ENCODE data around the gene TRPT1.

Gene TRPT1

DNA sequence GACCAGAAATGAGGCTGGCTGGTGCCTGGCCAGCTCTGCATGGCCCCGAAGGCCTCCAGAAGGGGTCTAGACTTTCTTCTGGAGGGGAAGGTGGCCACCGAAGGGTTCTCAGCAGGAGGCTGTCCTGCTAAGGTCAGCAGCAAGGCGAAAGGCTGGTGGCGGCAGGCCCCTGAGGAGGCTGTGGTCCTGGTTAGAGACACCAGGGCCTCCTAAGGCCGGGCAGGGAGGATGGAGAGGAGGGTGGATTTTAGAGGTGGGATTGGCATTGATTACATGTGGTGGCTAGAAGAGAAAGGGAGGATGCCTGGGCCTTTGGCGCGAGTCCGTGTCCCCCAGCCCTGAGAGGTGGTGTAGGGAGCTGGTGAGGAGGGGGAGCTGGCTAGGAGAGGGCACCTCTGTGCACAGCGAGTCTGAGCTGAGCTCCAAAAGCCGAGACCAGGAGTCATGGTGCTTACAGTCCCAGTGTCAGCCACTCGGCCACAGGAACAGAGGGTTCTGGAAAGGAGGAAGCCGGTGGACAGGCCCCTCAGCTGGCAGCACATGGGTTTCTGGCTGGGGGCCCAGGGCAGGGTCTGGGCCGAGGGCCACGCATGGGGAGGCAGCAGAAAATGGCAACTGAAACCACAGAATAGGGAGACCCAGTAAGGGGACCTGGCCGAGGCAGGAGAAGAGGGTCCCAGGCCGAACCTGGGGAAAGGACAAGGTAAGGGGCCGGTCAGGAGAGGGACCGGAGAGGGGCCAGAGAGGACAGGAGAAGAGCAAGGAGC is 17.0 kb downstream of the TRPT1 start:
- Histone ChIP-seq H4K91ac (ENCODE audit: low read depth, low read length, poor library complexity) (no peak overlapping the region), H3K27ac (replicated peaks; ENCODE audit: low read length) (no peak overlapping the region)
- no CpG with 5 or more reads among the region's 18 CpGs for WGBS, 2 donors (ENCODE audit: extremely low coverage in 2 of 2, insufficient read length in 2 of 2, insufficient replicate concordance in 1 of 2)

DNA sequence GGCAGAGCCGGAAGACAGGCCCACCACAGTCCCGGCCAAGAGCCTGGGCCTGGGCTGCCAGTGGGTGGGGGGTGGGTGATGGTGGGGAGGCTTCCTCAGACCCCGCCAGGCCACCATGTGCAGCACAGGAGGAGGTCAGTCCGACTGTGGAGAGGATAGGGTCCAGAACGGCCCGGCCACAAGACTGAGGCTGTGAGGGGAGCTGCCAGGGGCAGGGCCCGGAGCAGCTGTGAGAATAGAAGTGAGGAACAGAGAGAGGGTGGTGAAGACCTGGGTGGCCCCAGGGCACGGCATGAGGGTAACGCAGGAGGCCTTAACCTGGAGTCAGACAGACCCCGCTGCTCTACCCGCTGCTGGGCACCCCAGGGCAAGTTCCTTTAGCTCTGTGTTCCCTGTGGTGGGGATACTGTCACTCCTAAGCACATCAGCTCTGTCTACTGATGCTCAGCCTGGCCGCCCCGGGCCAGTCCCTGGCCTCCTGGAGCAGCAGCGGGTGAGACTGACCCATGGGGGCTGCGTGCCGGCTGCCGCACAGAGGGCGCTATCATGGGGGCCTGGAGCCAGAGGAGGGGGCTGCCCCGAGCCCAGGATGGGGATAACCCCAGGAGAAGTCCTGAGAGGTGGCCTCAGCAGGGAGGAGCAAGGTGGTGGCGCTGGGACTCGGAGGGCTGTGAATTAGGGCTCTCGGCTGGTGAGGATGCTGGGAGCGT is 17.7 kb downstream of the TRPT1 start:
- Histone ChIP-seq H3K23ac (ENCODE audit: low read depth, low read length, poor library complexity) (peak overlapping the region; percentile 85), H2AK5ac (ENCODE audit: low read depth, low read length) (peak overlapping the region; percentile 26), H4K8ac (ENCODE audit: low read depth, low read length) (no peak overlapping the region), H3K36me3 (replicated peaks in 1 of 2; ENCODE audit: control insufficient read depth in 2 of 2, insufficient read depth in 2 of 2, low read length in 2 of 2) (peaks cover 35 to 38% of the 10 kb centered on the region in 2 donors), H3K9me3 (replicated peaks in 1 of 2; ENCODE audit: control insufficient read depth in 2 of 2, insufficient read depth in 1 of 2, low read depth in 1 of 2, low read length in 2 of 2) (peaks cover 0 to 1% of the 10 kb centered on the region in 2 donors), H2AFZ (ENCODE audit: low read length) (peak overlapping the region; percentile 31), H3K4me1 (ENCODE audit: control insufficient read depth in 2 of 2, insufficient read depth in 1 of 2, low read depth in 1 of 2, low read length in 2 of 2) (peaks cover 2 to 11% of the 10 kb centered on the region in 2 donors), H2BK5ac (ENCODE audit: low read length) (no peak overlapping the region), H4K91ac (ENCODE audit: low read depth, low read length, poor library complexity) (no peak overlapping the region), H3K18ac (ENCODE audit: low read length) (peak overlapping the region; percentile 19), H3K4me2 (ENCODE audit: insufficient read depth, low read length, poor library complexity, severe bottlenecking) (no peak overlapping the region), H3K27ac (replicated peaks; ENCODE audit: low read length) (no peak overlapping the region), H3K4ac (ENCODE audit: low read length) (no peak overlapping the region), H2BK12ac (ENCODE audit: low read length) (no peak overlapping the region), H3K14ac (ENCODE audit: low read length) (no peak overlapping the region), H3K4me3 (ENCODE audit: low read length in 2 of 2) (no peak overlapping the region), H2BK15ac (ENCODE audit: low read length) (no peak overlapping the region), H3K79me1 (ENCODE audit: low read depth, low read length) (peaks cover 2% of the 10 kb centered on the region), H2BK120ac (ENCODE audit: low read depth, low read length) (no peak overlapping the region), H3K9ac (ENCODE audit: low read depth, low read length, poor library complexity) (no peak overlapping the region), H3K27me3 (ENCODE audit: control insufficient read depth in 3 of 3, insufficient read depth in 3 of 3, low read depth in 1 of 3, low read length in 3 of 3) (no peaks in the 10 kb centered on the region)
- no peak for DNase-seq (ENCODE audit: low spot score)
- no CpG with 5 or more reads among the region's 23 CpGs for WGBS, 2 donors (ENCODE audit: extremely low coverage in 2 of 2, insufficient read length in 2 of 2, insufficient replicate concordance in 1 of 2)

More for the DNA sequence above, 17.0 kb downstream of the TRPT1 start:
- Histone ChIP-seq H4K8ac (ENCODE audit: low read depth, low read length) (no peak overlapping the region), H2AFZ (ENCODE audit: low read length) (no peak overlapping the region), H2BK5ac (ENCODE audit: low read length) (no peak overlapping the region), H3K9ac (ENCODE audit: low read depth, low read length, poor library complexity) (peak overlapping the region; percentile 21), H2BK12ac (ENCODE audit: low read length) (no peak overlapping the region), H2AK5ac (ENCODE audit: low read depth, low read length) (no peak overlapping the region), H3K4me3 (ENCODE audit: low read length in 2 of 2) (no peak overlapping the region), H3K4me1 (ENCODE audit: control insufficient read depth in 2 of 2, insufficient read depth in 1 of 2, low read depth in 1 of 2, low read length in 2 of 2) (peaks cover 0 to 11% of the 10 kb centered on the region in 2 donors), H2BK15ac (ENCODE audit: low read length) (no peak overlapping the region), H3K23ac (ENCODE audit: low read depth, low read length, poor library complexity) (peak overlapping the region; percentile 10), H3K18ac (ENCODE audit: low read length) (no peak overlapping the region), H2BK120ac (ENCODE audit: low read depth, low read length) (no peak overlapping the region), H3K9me3 (replicated peaks in 1 of 2; ENCODE audit: control insufficient read depth in 2 of 2, insufficient read depth in 1 of 2, low read depth in 1 of 2, low read length in 2 of 2) (peaks cover 0 to 1% of the 10 kb centered on the region in 2 donors), H3K79me1 (ENCODE audit: low read depth, low read length) (peaks cover 2% of the 10 kb centered on the region), H3K36me3 (replicated peaks in 1 of 2; ENCODE audit: control insufficient read depth in 2 of 2, insufficient read depth in 2 of 2, low read length in 2 of 2) (peaks cover 28 to 31% of the 10 kb centered on the region in 2 donors), H3K4ac (ENCODE audit: low read length) (no peak overlapping the region), H3K14ac (ENCODE audit: low read length) (peak overlapping the region; percentile 71), H3K27me3 (ENCODE audit: control insufficient read depth in 3 of 3, insufficient read depth in 3 of 3, low read depth in 1 of 3, low read length in 3 of 3) (no peaks in the 10 kb centered on the region), H3K4me2 (ENCODE audit: insufficient read depth, low read length, poor library complexity, severe bottlenecking) (no peak overlapping the region)
- DNase-seq (ENCODE audit: low spot score) = no peak

- Histone ChIP-seq H3K36me3 (replicated peaks in 1 of 2; ENCODE audit: control insufficient read depth in 2 of 2, insufficient read depth in 2 of 2, low read length in 2 of 2) (peaks cover 43 to 46% of the 10 kb centered on the region in 2 donors), H4K91ac (ENCODE audit: low read depth, low read length, poor library complexity) (no peak overlapping the region), H3K18ac (ENCODE audit: low read length) (peak overlapping the region; percentile 38), H2AK5ac (ENCODE audit: low read depth, low read length) (peak overlapping the region; percentile 26), H3K4me1 (ENCODE audit: control insufficient read depth in 2 of 2, insufficient read depth in 1 of 2, low read depth in 1 of 2, low read length in 2 of 2) (peaks cover 6 to 11% of the 10 kb centered on the region in 2 donors), H3K4ac (ENCODE audit: low read length) (no peak overlapping the region), H2BK120ac (ENCODE audit: low read depth, low read length) (no peak overlapping the region), H3K9ac (ENCODE audit: low read depth, low read length, poor library complexity) (no peak overlapping the region), H3K23ac (ENCODE audit: low read depth, low read length, poor library complexity) (peak overlapping the region; percentile 85), H3K27me3 (ENCODE audit: control insufficient read depth in 3 of 3, insufficient read depth in 3 of 3, low read depth in 1 of 3, low read length in 3 of 3) (no peaks in the 10 kb centered on the region), H3K14ac (ENCODE audit: low read length) (no peak overlapping the region), H3K27ac (replicated peaks; ENCODE audit: low read length) (no peak overlapping the region), H3K9me3 (replicated peaks in 1 of 2; ENCODE audit: control insufficient read depth in 2 of 2, insufficient read depth in 1 of 2, low read depth in 1 of 2, low read length in 2 of 2) (peaks cover 0 to 3% of the 10 kb centered on the region in 2 donors), H2AFZ (ENCODE audit: low read length) (peak overlapping the region; percentile 31), H3K79me1 (ENCODE audit: low read depth, low read length) (peaks cover 2% of the 10 kb centered on the region), H3K4me2 (ENCODE audit: insufficient read depth, low read length, poor library complexity, severe bottlenecking) (no peak overlapping the region), H3K4me3 (ENCODE audit: low read length in 2 of 2) (no peak overlapping the region), H2BK5ac (ENCODE audit: low read length) (no peak overlapping the region), H2BK15ac (ENCODE audit: low read length) (no peak overlapping the region), H2BK12ac (ENCODE audit: low read length) (peak overlapping the region; percentile 22), H4K8ac (ENCODE audit: low read depth, low read length) (no peak overlapping the region)
- no peak for DNase-seq (ENCODE audit: low spot score)
- no CpG with 5 or more reads among the region's 30 CpGs for WGBS, 2 donors (ENCODE audit: extremely low coverage in 2 of 2, insufficient read length in 2 of 2, insufficient replicate concordance in 1 of 2)
Measured at GRCh38 chr11:64207256-64208085, 18.5 kb downstream of the TRPT1 start.
